WTC11 (cell line): ENCODE results near the gene MRPS6. TPM values are rescaled to one million over a fixed set of nuclear protein-coding genes. Genes with fewer than 3 reads are reported as not detected.

Experiments
- ATAC-seq: fragments of 200-7000 bp; cut with Tn5 transposase; 2 replicates; pipeline ENCODE4 v1.10.0; 2021; ENCODE audit warnings: mild to moderate bottlenecking, moderate library complexity
- CTCF ChIA-PET: fragments of 300-600 bp; sonication (Branson Sonifier 250); formaldehyde crosslinking; loops from one replicate; lab custom pipeline; 2021; ENCODE audit warnings: antibody characterized with exemption; lab: Charles Lee
- POLR2A ChIA-PET: fragments of 350-600 bp; sonication (Branson Sonifier 250); formaldehyde crosslinking; loops from one replicate; lab custom pipeline; 2021; ENCODE audit warnings: antibody characterized with exemption; lab: Charles Lee
- DNase-seq: peaks from one replicate; pipeline ENCODE4 v3.0.0; 2021; ENCODE audit warnings: low spot score
- H3K27ac Mint-ChIP-seq: 2 replicates; pipeline ENCODE4 v1.8.0; 2021; ENCODE audit warnings: mixed read lengths
- H3K27me3 Mint-ChIP-seq: 2 replicates; pipeline ENCODE4 v1.8.0; 2021; ENCODE audit warnings: low read depth, mild to moderate bottlenecking, moderate library complexity, mixed read lengths
- H3K36me3 Mint-ChIP-seq: 2 replicates; pipeline ENCODE4 v1.8.0; 2021; ENCODE audit warnings: mixed read lengths
- H3K4me1 Mint-ChIP-seq: 2 replicates; pipeline ENCODE4 v1.8.0; 2022; ENCODE audit warnings: mixed read lengths
- H3K4me3 Mint-ChIP-seq: 2 replicates; pipeline ENCODE4 v1.8.0; 2021; ENCODE audit warnings: mild to moderate bottlenecking, moderate library complexity, mixed read lengths
- H3K9me3 Mint-ChIP-seq: 2 replicates; pipeline ENCODE4 v1.8.0; 2021; ENCODE audit warnings: mixed read lengths
- ATF1 ChIP-seq: sonication (generic); formaldehyde crosslinking; IDR thresholded peaks from 2 replicates; pipeline ENCODE4 v1.8.1; 2023; ENCODE audit warnings: mild to moderate bottlenecking, moderate library complexity, missing genetic modification reagents
- CREB1 ChIP-seq: sonication (generic); formaldehyde crosslinking; IDR thresholded peaks from 2 replicates; pipeline ENCODE4 v1.8.0; 2023; ENCODE audit warnings: mild to moderate bottlenecking, missing genetic modification reagents
- CREM ChIP-seq: sonication (generic); formaldehyde crosslinking; IDR thresholded peaks from 2 replicates; pipeline ENCODE4 v1.8.1; 2022; ENCODE audit warnings: mild to moderate bottlenecking, missing genetic modification reagents, moderate library complexity
- E2F1 ChIP-seq: sonication (generic); formaldehyde crosslinking; IDR thresholded peaks from 2 replicates; pipeline ENCODE4 v1.8.0; 2022; ENCODE audit warnings: mild to moderate bottlenecking, missing genetic modification reagents
- ESRRA ChIP-seq: sonication (generic); formaldehyde crosslinking; IDR thresholded peaks from 2 replicates; pipeline ENCODE4 v1.8.1; 2022; ENCODE audit warnings: mild to moderate bottlenecking, missing genetic modification reagents, borderline replicate concordance
- GABPB1 ChIP-seq: sonication (generic); formaldehyde crosslinking; IDR thresholded peaks from 2 replicates; pipeline ENCODE4 v1.8.1; 2023; ENCODE audit warnings: mild to moderate bottlenecking, missing genetic modification reagents
- IRF1 ChIP-seq: sonication (generic); formaldehyde crosslinking; IDR thresholded peaks from 2 replicates; pipeline ENCODE4 v1.8.0; 2023; ENCODE audit warnings: missing genetic modification reagents
- MAX ChIP-seq: sonication (generic); formaldehyde crosslinking; IDR thresholded peaks from 2 replicates; pipeline ENCODE4 v1.8.0; 2022; ENCODE audit warnings: mild to moderate bottlenecking, missing genetic modification reagents
- NFATC4 ChIP-seq: fragments of 250-450 bp; sonication (Bioruptor Pico); IDR thresholded peaks from 2 replicates; pipeline ENCODE4 v1.9.0; 2021; ENCODE audit warnings: mild to moderate bottlenecking
- NR2C2 ChIP-seq: sonication (generic); formaldehyde crosslinking; IDR thresholded peaks from 2 replicates; pipeline ENCODE4 v1.8.0; 2022; ENCODE audit warnings: mild to moderate bottlenecking, missing genetic modification reagents
- NR3C1 ChIP-seq: sonication (generic); formaldehyde crosslinking; conservative IDR thresholded peaks from 2 replicates; pipeline ENCODE4 v1.8.1; 2023; ENCODE audit warnings: low read depth, mild to moderate bottlenecking, missing genetic modification reagents
- OVOL2 ChIP-seq: fragments of 250-450 bp; sonication (Bioruptor Pico); IDR thresholded peaks from 2 replicates; pipeline ENCODE4 v1.9.0; 2021; ENCODE audit warnings: mild to moderate bottlenecking, borderline replicate concordance
- SMAD3 ChIP-seq: sonication (generic); formaldehyde crosslinking; IDR thresholded peaks from 2 replicates; pipeline ENCODE4 v1.8.0; 2022; ENCODE audit warnings: missing genetic modification reagents, mild to moderate bottlenecking, borderline replicate concordance
- SOX15 ChIP-seq: fragments of 250-450 bp; sonication (Bioruptor Pico); IDR thresholded peaks from 2 replicates; pipeline ENCODE4 v1.9.0; 2021; ENCODE audit warnings: mild to moderate bottlenecking
- STAT6 ChIP-seq: sonication (generic); formaldehyde crosslinking; conservative IDR thresholded peaks from 2 replicates; pipeline ENCODE4 v1.8.1; 2023; ENCODE audit warnings: mild to moderate bottlenecking, low read depth, missing genetic modification reagents, moderate library complexity
- TCF7 ChIP-seq: sonication (generic); formaldehyde crosslinking; IDR thresholded peaks from 2 replicates; pipeline ENCODE4 v1.8.0; 2022; ENCODE audit warnings: mild to moderate bottlenecking, low read depth, missing genetic modification reagents, moderate library complexity
- TEAD1 ChIP-seq: sonication (generic); formaldehyde crosslinking; IDR thresholded peaks from 2 replicates; pipeline ENCODE4 v1.8.0; 2022; ENCODE audit warnings: mild to moderate bottlenecking, missing genetic modification reagents
- ZNF138 ChIP-seq: sonication (generic); formaldehyde crosslinking; conservative IDR thresholded peaks from 2 replicates; pipeline ENCODE4 v1.8.1; 2022; ENCODE audit warnings: mild to moderate bottlenecking, moderate library complexity, missing genetic modification reagents
- ZNF219 ChIP-seq: sonication (generic); formaldehyde crosslinking; IDR thresholded peaks from 2 replicates; pipeline ENCODE4 v1.8.0; 2023; ENCODE audit warnings: missing genetic modification reagents, mild to moderate bottlenecking, borderline replicate concordance
- ZNF263 ChIP-seq: sonication (generic); formaldehyde crosslinking; IDR thresholded peaks from 2 replicates; pipeline ENCODE4 v1.8.1; 2022; ENCODE audit warnings: low read depth, mild to moderate bottlenecking, moderate library complexity, missing genetic modification reagents
- ZNF317 ChIP-seq: sonication (generic); formaldehyde crosslinking; IDR thresholded peaks from 2 replicates; pipeline ENCODE4 v1.8.1; 2023; ENCODE audit warnings: low read depth, mild to moderate bottlenecking, moderate library complexity, missing genetic modification reagents, borderline replicate concordance
- ZNF396 ChIP-seq: fragments of 250-450 bp; sonication (Bioruptor Pico); IDR thresholded peaks from 2 replicates; pipeline ENCODE4 v1.8.0; 2021; ENCODE audit warnings: mild to moderate bottlenecking, moderate library complexity, borderline replicate concordance
- ZNF423 ChIP-seq: fragments of 250-450 bp; sonication (Bioruptor Pico); IDR thresholded peaks from 2 replicates; pipeline ENCODE4 v2.1.2; 2022; ENCODE audit warnings: mild to moderate bottlenecking, moderate library complexity
- total RNA-seq: library from RNA; stranded (reverse); gene quantifications from 3 replicates; pipeline ENCODE4 v1.2.3, GENCODE V29; 2021

MRPS6 gene
- total RNA-seq, 1 experiment from 2014 or later, result 133 TPM

- DNase-seq (no peak), ATAC-seq (no peak)
- Mint-ChIP-seq H3K9me3 (peaks cover 48% of the 10 kb centered on the region), H3K36me3 (peaks cover 76% of the 10 kb centered on the region), H3K27ac (peak overlapping the region; percentile 35; the same call in 1 of the 2 replicates), H3K4me3 (no peak overlapping the region), H3K27me3 (no peaks in the 10 kb centered on the region), H3K4me1 (no peaks in the 10 kb centered on the region)
- POLR2A ChIA-PET, result no interaction called here
- CTCF ChIA-PET, result interaction anchor here (0.5 to 1.1 kb wide), 2 partner anchors 204 to 218 kb away, joined by 3 to 5 read pairs; no protein-coding TSS in a partner anchor
- TF ChIP-seq ZNF423 (CRISPR knock-in tag), result no peak
- no peak for TF ChIP-seq ESRRA (CRISPR knock-in tag)
- no peak for TF ChIP-seq SOX15
- TF ChIP-seq STAT6 (CRISPR knock-in tag), result no peak
- TF ChIP-seq ZNF219 (CRISPR knock-in tag), result no peak
- TF ChIP-seq CREM (CRISPR knock-in tag), result no peak
- no peak for TF ChIP-seq CREB1 (CRISPR knock-in tag)
- TF ChIP-seq MAX, result no peak
- no peak for TF ChIP-seq IRF1 (CRISPR knock-in tag)
- TF ChIP-seq E2F1, result no peak
- no peak for TF ChIP-seq GABPB1
- no peak for TF ChIP-seq ZNF396 (CRISPR knock-in tag)
- no peak for TF ChIP-seq NFATC4 (CRISPR knock-in tag)
These were observed 68.0 kb downstream of the MRPS6 start for GRCh38 chr21:34141373-34141772.

GRCh38 chr21:34143685-34144182 lies 70.4 kb downstream of the MRPS6 start:
- peaks cover 73% of the 10 kb centered on the region for H3K36me3 Mint-ChIP-seq
- H3K27me3 Mint-ChIP-seq, result no peaks in the 10 kb centered on the region
- CTCF ChIA-PET, result no interaction called here
- POLR2A ChIA-PET, result no interaction called here
- H3K4me1 Mint-ChIP-seq, result 0 out of 2 replicates have a peak, but pooled peaks cover 3% of the 10 kb centered on the region
- ATAC-seq (no peak), DNase-seq (no peak)
- TF ChIP-seq NR3C1 (no peak), NR2C2 (CRISPR knock-in tag) (no peak), ATF1 (CRISPR knock-in tag) (no peak), ZNF317 (CRISPR knock-in tag) (no peak), TCF7 (CRISPR knock-in tag) (no peak), TEAD1 (CRISPR knock-in tag) (no peak), ZNF263 (CRISPR knock-in tag) (no peak), ZNF138 (CRISPR knock-in tag) (no peak), SMAD3 (CRISPR knock-in tag) (no peak), OVOL2 (CRISPR knock-in tag) (no peak)
- no peak overlapping the region for H3K4me3 Mint-ChIP-seq
- peaks cover 37% of the 10 kb centered on the region for H3K9me3 Mint-ChIP-seq
- no peak overlapping the region for H3K27ac Mint-ChIP-seq
